ENCODE data around the gene SLC8A3.
A peak's percentile ranks its signal among the peaks of the same experiment; 100 is the strongest.

Gene SLC8A3

GRCh38 chr14:69999261-69999674, 189.5 kb downstream of the SLC8A3 start:
- peak; percentile 95 for DNase-seq (ENCODE audit: low read depth, low spot score)

GRCh38 chr14:69997849-69998248, 190.9 kb downstream of the SLC8A3 start:
- DNase-seq (ENCODE audit: low read depth, low spot score): peak; percentile 78

- DNase-seq (ENCODE audit: low read depth, low spot score): no peak
Observed at GRCh38 chr14:69996216-69996615, 192.5 kb downstream of the SLC8A3 start.

Measured in smooth muscle cell of the brain vasculature (primary cell).